SKM-1 (cell line): ENCODE data around the gene OR1Q1.
"Not testable (repeated sequence)": the region's sequence is repeated elsewhere in the genome, so short reads cannot be mapped to it uniquely, and the experiment has no call there.

Experiments used
- DNase-seq: peaks from one replicate; lab custom pipeline; 2025; ENCODE audit not compliant: unreplicated experiment; lab: John Stamatoyannopoulos, UW

OR1Q1 gene

GRCh38 chr9:122614362-122614761, at the start of gene OR1Q1:
Gene OR1Q1 (plus strand): TSS chr9:122614738. CDS start chr9:122614738, 0 bp downstream.
- no peak for DNase-seq

GRCh38 chr9:122567901-122568300, 46.6 kb upstream of the OR1Q1 start:
- DNase-seq, result no peak

GRCh38 chr9:122572456-122572855, 42.1 kb upstream of the OR1Q1 start:
- no peak for DNase-seq

- DNase-seq, result no peak
These were observed 34.7 kb upstream of the OR1Q1 start for GRCh38 chr9:122579874-122580273.

- no peak for DNase-seq
These were observed 34.2 kb upstream of the OR1Q1 start for GRCh38 chr9:122580360-122580759.

- DNase-seq, result not testable (repeated sequence)
These were observed 31.3 kb upstream of the OR1Q1 start, which contains the start of gene OR1L8 for GRCh38 chr9:122583284-122583683. Gene OR1L8 (minus strand): TSS chr9:122583384. CDS start chr9:122568477, 14,907 bp downstream.

GRCh38 chr9:122605691-122606090, 8.8 kb upstream of the OR1Q1 start:
- DNase-seq, result no peak

GRCh38 chr9:122606587-122606986, 8.0 kb upstream of the OR1Q1 start:
- DNase-seq, result no peak

- DNase-seq, result no peak
These were observed 4.7 kb upstream of the OR1Q1 start for GRCh38 chr9:122609804-122610203.

GRCh38 chr9:122619996-122620395, 5.5 kb downstream of the OR1Q1 start:
- no peak for DNase-seq

- DNase-seq, result no peak
These were observed 27.7 kb downstream of the OR1Q1 start for GRCh38 chr9:122642226-122642625.

GRCh38 chr9:122656378-122656777, 41.8 kb downstream of the OR1Q1 start:
- DNase-seq, result no peak

GRCh38 chr9:122657527-122657926, 43.0 kb downstream of the OR1Q1 start, which contains the start of gene OR1B1:
Gene OR1B1 (minus strand): TSS chr9:122657627.
- DNase-seq, result no peak

GRCh38 chr9:122661416-122661815, 46.9 kb downstream of the OR1Q1 start, which contains the start of gene OR1L1:
Gene OR1L1 (plus strand): TSS chr9:122661716. CDS start chr9:122661716, 0 bp downstream.
- DNase-seq, result no peak
